Large intestine (tissue), 3 donors: ENCODE data around the gene TCEAL4. TPM values are rescaled to one million over a fixed set of nuclear protein-coding genes. Genes with fewer than 3 reads are reported as not detected.
"Not testable (repeated sequence)": the region's sequence is repeated elsewhere in the genome, so short reads cannot be mapped to it uniquely, and the experiment has no call there.

Source experiments
- DNase-seq, 2 donors: peaks; one replicate each; pipeline versions ENCODE4 v3.0.0 to v3.0.0-alpha.2; 2013
- H3K27ac ChIP-seq: one replicate; pipeline ENCODE4 v1.5.1; 2013; ENCODE audit warnings: low read length
- H3K27me3 ChIP-seq: 2 replicates; pipeline ENCODE4 v1.6.1; 2013; ENCODE audit warnings: low read length; ENCODE audit not compliant: control insufficient read depth, insufficient read depth
- H3K36me3 ChIP-seq: 2 replicates; pipeline ENCODE4 v1.6.1; 2013; ENCODE audit warnings: low read length; ENCODE audit not compliant: control insufficient read depth, insufficient read depth
- H3K4me1 ChIP-seq: one replicate; pipeline ENCODE4 v1.6.1; 2013; ENCODE audit warnings: low read length; ENCODE audit not compliant: control insufficient read depth, insufficient read depth
- H3K4me3 ChIP-seq: one replicate; pipeline ENCODE4 v1.5.1; 2013; ENCODE audit warnings: low read length
- H3K9me3 ChIP-seq: one replicate; pipeline ENCODE4 v1.6.1; 2013; ENCODE audit warnings: mild to moderate bottlenecking, low read depth, low read length, moderate library complexity; ENCODE audit not compliant: control insufficient read depth
- WGBS: methylation state at CpG from one replicate; pipeline ENCODE4 v1.1.5; 2013; ENCODE audit warnings: low lambda C conversion rate; ENCODE audit not compliant: insufficient coverage; 5-methylcytosine and 5-hydroxymethylcytosine counted together
- polyA plus RNA-seq: library from polyadenylated mRNA; unstranded; fragments of 120-200 nt; gene quantifications from one replicate; pipeline ENCODE4 v1.2.1, GENCODE V29; 2013

TCEAL4 gene
- polyA plus RNA-seq, 1 donor = 102 TPM

- Histone ChIP-seq H3K36me3 (no peaks in the 10 kb centered on the region), H3K9me3 (no peaks in the 10 kb centered on the region), H3K27ac (no peak overlapping the region), H3K27me3 (no peaks in the 10 kb centered on the region), H3K4me1 (no peaks in the 10 kb centered on the region), H3K4me3 (no peak overlapping the region)
- no peak for DNase-seq
- WGBS = no CpG with 5 or more reads among the region's 1 CpG
These were observed 12.1 kb upstream of the TCEAL4 start for GRCh38 chrX:103573202-103573601.

- H3K27ac ChIP-seq = no peak overlapping the region
These were observed 719 bp upstream of the TCEAL4 start for GRCh38 chrX:103584596-103584995.

GRCh38 chrX:103586314-103586646 is 965 bp downstream of the TCEAL4 start:
- H3K27me3 ChIP-seq = no peaks in the 10 kb centered on the region
- peak overlapping the region; percentile 74 for H3K27ac ChIP-seq
- peak in 1 of 2 donors; percentile 26 for DNase-seq
- H3K4me3 ChIP-seq = peak overlapping the region; percentile 73
- H3K36me3 ChIP-seq = no peaks in the 10 kb centered on the region
- no peaks in the 10 kb centered on the region for H3K4me1 ChIP-seq
- no CpG with 5 or more reads among the region's 5 CpGs for WGBS
- H3K9me3 ChIP-seq = no peaks in the 10 kb centered on the region

More at GRCh38 chrX:103584596-103584995, 719 bp upstream of the TCEAL4 start:
- H3K9me3 ChIP-seq = no peaks in the 10 kb centered on the region
- peak in 1 of 2 donors; percentile 1 for DNase-seq
- H3K36me3 ChIP-seq = no peaks in the 10 kb centered on the region
- no peaks in the 10 kb centered on the region for H3K27me3 ChIP-seq
- no CpG with 5 or more reads among the region's 3 CpGs for WGBS
- no peak overlapping the region for H3K4me3 ChIP-seq
- no peaks in the 10 kb centered on the region for H3K4me1 ChIP-seq

- no peaks in the 10 kb centered on the region for H3K4me1 ChIP-seq
- H3K9me3 ChIP-seq = no peaks in the 10 kb centered on the region
- H3K36me3 ChIP-seq = no peaks in the 10 kb centered on the region
- H3K27me3 ChIP-seq = no peaks in the 10 kb centered on the region
- WGBS = 71% methylated on average over 4 of the region's 4 CpGs
- H3K27ac ChIP-seq = peak overlapping the region; percentile 74
- DNase-seq = no peak
- peak overlapping the region; percentile 73 for H3K4me3 ChIP-seq
These were observed 1.3 kb downstream of the TCEAL4 start for GRCh38 chrX:103586659-103587058.

- DNase-seq, H3K4me3 ChIP-seq: not testable (repeated sequence)
- no CpG with 5 or more reads among the region's 1 CpG for WGBS
These were observed 7.0 kb downstream of the TCEAL4 start for GRCh38 chrX:103592295-103592694.

GRCh38 chrX:103595202-103595601 is 9.9 kb downstream of the TCEAL4 start:
- not testable (repeated sequence) for H3K27ac ChIP-seq, H3K36me3 ChIP-seq, H3K4me3 ChIP-seq, H3K9me3 ChIP-seq, DNase-seq, H3K27me3 ChIP-seq, H3K4me1 ChIP-seq
- no CpG with 5 or more reads among the region's 6 CpGs for WGBS

More at GRCh38 chrX:103592295-103592694, 7.0 kb downstream of the TCEAL4 start:
- not testable (repeated sequence) for H3K27me3 ChIP-seq, H3K4me1 ChIP-seq, H3K36me3 ChIP-seq, H3K27ac ChIP-seq, H3K9me3 ChIP-seq

- DNase-seq = peak in 1 of 2 donors; percentile 40
- Histone ChIP-seq H3K4me1 (peaks cover 2% of the 10 kb centered on the region), H3K27ac (peak within 1 kb of the TSS; percentile 45), H3K36me3 (peaks cover 5% of the 10 kb centered on the region), H3K27me3 (no peaks in the 10 kb centered on the region), H3K4me3 (peak within 1 kb of the TSS; percentile 71), H3K9me3 (no peaks in the 10 kb centered on the region)
- no CpG with 5 or more reads among the region's 59 CpGs for WGBS
These were observed 22.3 kb downstream of the TCEAL4 start, which contains the start of gene TCEAL3 for GRCh38 chrX:103607364-103608305. TSS of gene TCEAL3 (plus strand) at chrX:103607963. CDS start at chrX:103609065, 1,102 bp downstream.

- H3K27ac ChIP-seq = peak overlapping the region; percentile 45
- no peaks in the 10 kb centered on the region for H3K27me3 ChIP-seq
- H3K4me1 ChIP-seq = peaks cover 2% of the 10 kb centered on the region
- H3K4me3 ChIP-seq = peak overlapping the region; percentile 71
- H3K36me3 ChIP-seq = peaks cover 5% of the 10 kb centered on the region
- no peaks in the 10 kb centered on the region for H3K9me3 ChIP-seq
- no CpG with 5 or more reads among the region's 21 CpGs for WGBS
- peak in 1 of 2 donors; percentile 10 for DNase-seq
These were observed 23.1 kb downstream of the TCEAL4 start for GRCh38 chrX:103608306-103608963.

GRCh38 chrX:103610282-103610681 is 25.0 kb downstream of the TCEAL4 start:
- no peak for DNase-seq
- no peaks in the 10 kb centered on the region for H3K36me3 ChIP-seq
- no peak overlapping the region for H3K4me3 ChIP-seq
- no peaks in the 10 kb centered on the region for H3K9me3 ChIP-seq
- H3K27ac ChIP-seq = no peak overlapping the region
- no peaks in the 10 kb centered on the region for H3K27me3 ChIP-seq
- no CpG with 5 or more reads among the region's 1 CpG for WGBS
- H3K4me1 ChIP-seq = peaks cover 2% of the 10 kb centered on the region

- H3K4me1 ChIP-seq = no peaks in the 10 kb centered on the region
- H3K36me3 ChIP-seq = no peaks in the 10 kb centered on the region
- WGBS = no CpG with 5 or more reads among the region's 1 CpG
- H3K9me3 ChIP-seq = no peaks in the 10 kb centered on the region
- DNase-seq = no peak
- no peak overlapping the region for H3K27ac ChIP-seq
- no peaks in the 10 kb centered on the region for H3K27me3 ChIP-seq
- H3K4me3 ChIP-seq = no peak overlapping the region
These were observed 28.1 kb downstream of the TCEAL4 start for GRCh38 chrX:103613362-103613890.
